Duodenal mucosa (tissue), 2 donors: Measurements from ENCODE around the gene NPIPB13.
"Not testable (repeated sequence)": the region's sequence is repeated elsewhere in the genome, so short reads cannot be mapped to it uniquely, and the experiment has no call there.

Experiments used
- H3K27ac ChIP-seq: one replicate; pipeline ENCODE4 v1.7.0; 2013; ENCODE audit warnings: low read depth, low read length
- H3K27me3 ChIP-seq, 2 donors: one replicate each; pipeline ENCODE4 v1.7.0; 2013; ENCODE audit warnings: low read length in 2 of 2, control low read depth in 1 of 2; ENCODE audit not compliant: insufficient read depth in 2 of 2, control insufficient read depth in 1 of 2
- H3K36me3 ChIP-seq, 2 donors: one replicate each; pipeline ENCODE4 v1.7.0; 2013; ENCODE audit warnings: low read length in 2 of 2, control low read depth in 1 of 2; ENCODE audit not compliant: insufficient read depth in 2 of 2, control insufficient read depth in 1 of 2
- H3K4me1 ChIP-seq, 2 donors: one replicate each; pipeline ENCODE4 v1.7.0; 2013; ENCODE audit warnings: low read length in 2 of 2, control low read depth in 1 of 2; ENCODE audit not compliant: insufficient read depth in 2 of 2, control insufficient read depth in 1 of 2
- H3K4me3 ChIP-seq, 2 donors: one replicate each; pipeline ENCODE4 v1.7.0; 2013; ENCODE audit warnings: low read length in 2 of 2, low read depth in 1 of 2
- H3K9ac ChIP-seq, 2 donors: one replicate each; pipeline ENCODE4 v1.7.0; 2013; ENCODE audit warnings: low read length in 2 of 2, low read depth in 1 of 2
- H3K9me3 ChIP-seq, 2 donors: one replicate each; pipeline ENCODE4 v1.7.0; 2013; ENCODE audit warnings: low read length in 2 of 2, control low read depth in 1 of 2; ENCODE audit not compliant: control insufficient read depth in 1 of 2

Gene NPIPB13

DNA sequence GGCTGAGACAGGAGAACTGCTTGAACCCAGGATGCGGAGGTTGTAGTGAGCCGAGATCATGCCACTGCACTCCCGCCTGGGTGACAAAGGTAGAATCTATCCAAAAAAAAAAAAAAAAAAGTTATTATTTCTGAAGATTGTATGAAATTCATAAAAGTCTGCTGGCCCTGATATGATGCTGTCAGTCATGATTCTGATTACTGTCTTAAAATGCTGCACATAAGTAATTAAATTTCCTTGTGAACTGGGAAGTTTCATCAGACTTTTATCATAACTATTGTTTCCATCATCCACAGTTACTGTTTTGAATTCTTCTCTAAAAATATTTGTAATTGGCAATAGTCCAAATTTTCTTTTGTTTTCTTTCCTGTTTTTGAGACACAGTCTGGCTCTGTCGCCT is at the start of gene NPIPB13:
Gene NPIPB13 (minus strand): TSS at position 101 of the 400 bp plus-strand sequence. CDS start 2,906 bp downstream, outside the sequence.
- H3K27me3 ChIP-seq, H3K36me3 ChIP-seq, H3K9ac ChIP-seq, H3K4me1 ChIP-seq, H3K27ac ChIP-seq, H3K9me3 ChIP-seq, H3K4me3 ChIP-seq: not testable (repeated sequence)

- not testable (repeated sequence) for H3K4me3 ChIP-seq, H3K36me3 ChIP-seq, H3K9me3 ChIP-seq, H3K9ac ChIP-seq, H3K4me1 ChIP-seq, H3K27me3 ChIP-seq, H3K27ac ChIP-seq
Observed at GRCh38 chr16:30282357-30282756, 34.1 kb upstream of the NPIPB13 start.

GRCh38 chr16:30278523-30278922 is 30.2 kb upstream of the NPIPB13 start:
- not testable (repeated sequence) for H3K4me3 ChIP-seq, H3K27ac ChIP-seq, H3K27me3 ChIP-seq, H3K9me3 ChIP-seq, H3K9ac ChIP-seq, H3K36me3 ChIP-seq, H3K4me1 ChIP-seq

- H3K36me3 ChIP-seq, H3K27ac ChIP-seq, H3K27me3 ChIP-seq: not testable (repeated sequence)
Observed at GRCh38 chr16:30217082-30217481, 31.2 kb downstream of the NPIPB13 start.

DNA sequence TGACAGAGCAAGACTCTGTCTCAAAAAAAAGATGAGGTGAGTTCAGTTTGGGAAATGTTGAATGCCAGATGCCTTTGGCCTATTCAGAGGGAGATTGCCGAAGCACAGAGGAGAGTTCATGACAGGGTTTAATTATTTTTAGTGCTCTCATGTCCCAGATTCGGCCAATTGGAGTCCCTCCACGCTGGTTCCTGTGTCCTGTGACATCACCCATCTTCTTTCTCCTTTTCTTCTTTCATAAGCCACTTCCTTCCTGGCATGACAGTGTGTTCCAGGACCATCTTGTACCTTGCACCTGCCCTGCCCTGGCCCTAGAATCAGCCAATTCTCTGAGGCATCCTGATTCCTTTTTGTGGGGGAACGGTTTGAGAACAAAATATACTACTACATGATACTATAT is 36.9 kb downstream of the NPIPB13 start:
- H3K9me3 ChIP-seq, H3K36me3 ChIP-seq, H3K27me3 ChIP-seq, H3K9ac ChIP-seq, H3K4me3 ChIP-seq, H3K4me1 ChIP-seq, H3K27ac ChIP-seq: not testable (repeated sequence)

More at GRCh38 chr16:30217082-30217481, 31.2 kb downstream of the NPIPB13 start:
- not testable (repeated sequence) for H3K9ac ChIP-seq, H3K4me3 ChIP-seq, H3K9me3 ChIP-seq, H3K4me1 ChIP-seq

DNA sequence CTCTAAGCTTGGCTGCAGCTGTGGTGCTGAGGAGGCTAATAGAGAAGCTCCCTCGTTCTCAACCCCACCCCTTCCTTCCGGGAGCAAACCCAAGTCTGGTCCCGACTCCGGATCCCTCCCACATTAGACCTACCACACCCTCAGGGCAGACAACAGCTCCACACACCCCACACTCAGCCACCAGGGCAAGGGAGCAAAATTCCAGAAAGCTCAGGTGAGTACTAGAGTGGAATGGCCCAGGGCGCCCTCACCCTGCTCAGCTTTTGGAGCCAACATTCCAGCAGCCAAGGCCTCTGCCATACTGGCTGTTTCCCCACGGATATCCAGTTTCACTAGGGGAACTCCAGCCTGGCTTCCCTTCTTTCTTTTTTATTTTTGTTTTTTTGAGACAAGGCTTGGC is 39.2 kb downstream of the NPIPB13 start:
- H3K9ac ChIP-seq, H3K9me3 ChIP-seq, H3K27me3 ChIP-seq, H3K4me1 ChIP-seq, H3K27ac ChIP-seq, H3K36me3 ChIP-seq, H3K4me3 ChIP-seq: not testable (repeated sequence)

DNA sequence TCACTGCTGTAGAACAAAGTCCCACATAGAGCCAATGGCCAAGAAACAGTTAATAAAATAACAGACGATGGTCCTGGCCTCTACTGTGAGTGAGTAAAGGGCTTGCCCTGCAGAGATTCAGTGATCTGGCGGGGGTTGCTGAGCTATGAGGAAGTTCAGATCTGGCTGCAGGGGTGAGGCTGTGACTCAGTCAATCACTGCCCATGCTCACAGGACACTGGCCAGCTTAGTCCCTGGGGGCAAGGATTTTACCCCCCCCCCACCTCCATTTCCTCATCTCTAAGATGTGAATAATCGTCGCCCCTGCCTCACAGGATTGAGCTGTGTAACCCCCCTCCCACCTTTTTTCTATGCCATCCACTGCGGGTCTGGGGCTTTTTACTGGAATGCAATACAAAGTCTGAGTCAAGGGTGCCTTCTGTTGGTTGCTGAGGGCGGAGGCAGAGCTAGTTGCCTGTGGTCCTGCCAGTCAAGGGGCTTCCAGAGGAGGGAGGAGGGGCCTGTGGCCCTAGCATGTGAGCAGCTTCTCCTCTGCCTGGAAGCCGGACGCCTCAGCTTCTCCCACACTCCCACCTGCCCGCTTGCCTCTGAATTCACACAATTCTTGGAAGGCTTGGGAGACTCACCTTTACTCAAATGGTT is 41.1 kb downstream of the NPIPB13 start:
- not testable (repeated sequence) for H3K9me3 ChIP-seq, H3K27me3 ChIP-seq, H3K9ac ChIP-seq, H3K27ac ChIP-seq, H3K36me3 ChIP-seq, H3K4me3 ChIP-seq, H3K4me1 ChIP-seq

DNA sequence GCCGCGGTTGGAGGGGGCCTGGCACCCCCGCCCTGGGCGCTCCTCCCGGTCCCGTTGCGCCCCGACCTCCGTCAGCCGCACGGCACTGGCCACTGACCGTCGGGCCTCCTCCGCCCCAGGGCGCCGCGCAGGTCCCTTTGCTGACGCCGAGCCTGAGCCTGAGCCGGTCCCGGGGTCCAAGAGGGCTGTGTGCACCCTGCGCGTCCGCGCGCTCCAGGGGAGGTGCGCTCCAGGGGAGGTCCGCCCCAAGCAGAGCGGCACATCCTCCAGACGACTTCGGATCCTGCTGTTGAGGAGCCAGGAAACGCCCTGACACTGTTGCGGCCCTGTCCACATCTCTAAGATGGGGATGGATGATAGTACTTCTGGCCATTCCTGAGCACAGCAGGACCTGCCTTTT is 42.0 kb downstream of the NPIPB13 start:
- H3K9ac ChIP-seq, H3K9me3 ChIP-seq, H3K36me3 ChIP-seq, H3K4me1 ChIP-seq, H3K27me3 ChIP-seq, H3K27ac ChIP-seq: not testable (repeated sequence)
- H3K4me3 ChIP-seq: peak overlapping the region in 1 of 2 donors; percentile 61

DNA sequence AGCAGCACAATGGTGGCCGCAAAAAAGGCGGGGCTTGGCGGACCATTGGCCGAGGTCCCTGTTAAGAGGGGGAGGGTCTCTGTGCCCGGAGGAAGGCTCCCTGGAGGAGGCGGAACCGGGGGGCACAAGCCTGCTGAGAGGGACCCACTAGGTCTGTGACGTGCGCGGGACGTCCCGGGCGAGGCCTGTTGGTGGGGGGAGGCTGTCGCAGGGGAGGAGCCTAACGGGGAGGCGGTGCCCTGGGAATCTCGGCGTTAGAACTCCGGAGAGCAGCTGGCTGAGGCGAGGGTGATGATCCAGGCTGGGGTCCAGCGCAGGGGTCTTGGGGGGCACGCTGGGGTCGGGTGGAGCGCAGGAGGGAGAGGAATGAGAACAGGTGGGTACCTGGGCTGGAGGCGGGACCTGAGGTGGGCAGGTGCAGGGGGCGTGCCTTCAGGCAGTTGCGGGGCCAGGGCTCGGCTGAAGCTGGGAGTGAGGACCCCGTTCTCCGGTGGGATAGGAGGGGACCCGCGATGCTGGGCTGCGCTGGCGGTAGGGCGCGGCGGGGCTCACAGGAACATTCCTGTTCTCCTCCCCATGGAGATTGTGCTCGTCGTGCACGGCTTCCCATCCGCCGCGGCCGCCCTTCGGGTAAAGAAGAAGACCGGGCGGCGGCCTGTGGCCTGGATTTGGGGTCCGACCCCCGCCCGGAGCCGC is 42.6 kb downstream of the NPIPB13 start:
- H3K27ac ChIP-seq, H3K9ac ChIP-seq: not testable (repeated sequence)

DNA sequence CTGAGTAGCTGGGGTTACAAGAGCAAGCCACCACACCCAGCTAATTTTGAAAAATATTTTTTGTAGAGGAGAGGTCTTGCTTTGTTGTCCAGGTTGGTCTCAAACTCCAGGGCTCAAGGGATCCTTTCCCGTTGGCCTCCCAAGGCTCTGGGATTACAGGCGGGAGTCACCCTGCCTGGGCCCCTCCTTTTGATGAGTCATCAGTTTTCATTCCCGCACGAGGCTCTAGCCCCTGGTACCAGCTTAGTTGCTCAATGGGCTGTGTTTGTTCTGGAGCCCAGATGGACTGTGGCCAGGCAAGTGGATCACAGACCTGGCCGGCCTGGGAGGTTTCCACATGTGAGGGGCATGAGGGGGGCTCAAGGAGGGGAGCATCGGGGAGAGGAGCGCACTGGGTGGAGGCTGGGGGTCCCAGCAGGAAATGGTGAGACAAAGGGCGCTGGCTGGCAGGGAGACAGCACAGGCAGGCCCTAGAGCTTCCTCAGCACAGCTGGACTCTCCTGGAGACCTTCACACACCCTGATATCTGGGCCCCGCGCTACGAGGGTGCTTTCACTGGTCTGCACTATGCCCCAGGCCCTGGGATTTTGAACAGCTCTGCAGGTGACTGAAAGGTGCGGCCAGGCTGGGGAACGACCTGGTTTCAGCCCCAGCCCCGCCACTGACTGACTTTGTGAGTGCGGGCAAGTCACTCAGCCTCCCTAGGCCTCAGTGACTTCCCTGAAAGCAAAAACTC is 48.5 kb downstream of the NPIPB13 start:
- H3K36me3 ChIP-seq, H3K9me3 ChIP-seq, H3K9ac ChIP-seq, H3K27ac ChIP-seq, H3K4me1 ChIP-seq, H3K27me3 ChIP-seq, H3K4me3 ChIP-seq: not testable (repeated sequence)

More for the DNA sequence above, 42.6 kb downstream of the NPIPB13 start:
- not testable (repeated sequence) for H3K36me3 ChIP-seq, H3K9me3 ChIP-seq, H3K27me3 ChIP-seq, H3K4me1 ChIP-seq
- peak overlapping the region in 1 of 2 donors; percentile 61 for H3K4me3 ChIP-seq
